Keratinocyte (primary cell): ENCODE data around the gene CCSAP. TPM values are rescaled to one million over a fixed set of nuclear protein-coding genes. Genes with fewer than 3 reads are reported as not detected.

Experiments
- DNase-seq: peaks from one replicate; pipeline ENCODE4 v3.0.0-alpha.2; 2011; ENCODE audit warnings: low read depth, missing footprints, low spot score
- FAIRE-seq: peaks from 2 replicates; lab custom pipeline; 2011; peaks lifted over from hg19 to GRCh38; lab: Jason Lieb, UNC
- H2AFZ ChIP-seq: 2 replicates; pipeline ENCODE4 v1.6.0; 2012; ENCODE audit warnings: low read length, control low read depth, inconsistent platforms; ENCODE audit not compliant: control insufficient read depth
- H3K27ac ChIP-seq: 2 replicates; pipeline ENCODE4 v1.5.1; 2011; ENCODE audit warnings: low read length; ENCODE audit not compliant: control insufficient read depth, insufficient read depth
- H3K27me3 ChIP-seq: 3 replicates; pipeline ENCODE4 v1.6.0; 2011; ENCODE audit warnings: low read length; ENCODE audit not compliant: control insufficient read depth, insufficient read depth; ENCODE audit errors: extremely low read depth
- H3K36me3 ChIP-seq, 2 experiments: 2 replicates in 1 of 2; 3 replicates in 1 of 2; pipeline ENCODE4 v1.5.1; 2011; ENCODE audit warnings: low read length in 2 of 2, mild to moderate bottlenecking in 1 of 2; ENCODE audit not compliant: control insufficient read depth in 2 of 2, insufficient read depth in 2 of 2; ENCODE audit errors: extremely low read depth in 1 of 2
- H3K4me1 ChIP-seq: 3 replicates; pipeline ENCODE4 v1.5.1; 2011; ENCODE audit warnings: low read length; ENCODE audit not compliant: control insufficient read depth, insufficient read depth; ENCODE audit errors: extremely low read depth
- H3K4me2 ChIP-seq: 3 replicates; pipeline ENCODE4 v1.6.0; 2011; ENCODE audit warnings: low read depth, low read length; ENCODE audit not compliant: control insufficient read depth, insufficient read depth; ENCODE audit errors: extremely low read depth
- H3K4me3 ChIP-seq, 3 experiments: fragments of 200-600 bp in 1 of 3; sonication (generic) in 1 of 3; 2 replicates in 2 of 3; 3 replicates in 1 of 3; pipeline ENCODE4 v1.5.1; 2011 to 2016; ENCODE audit warnings: low read length in 3 of 3, mild to moderate bottlenecking in 3 of 3, control low read depth in 2 of 3, inconsistent platforms in 1 of 3, low read depth in 1 of 3, mixed read lengths in 1 of 3, mixed run types in 1 of 3, moderate library complexity in 1 of 3; ENCODE audit not compliant: control insufficient read depth in 2 of 3, insufficient read depth in 2 of 3; ENCODE audit errors: extremely low read depth in 1 of 3
- H3K79me2 ChIP-seq: 2 replicates; pipeline ENCODE4 v1.6.0; 2012; ENCODE audit warnings: low read length; ENCODE audit not compliant: control insufficient read depth, insufficient read depth
- H3K9ac ChIP-seq: 3 replicates; pipeline ENCODE4 v1.6.0; 2011; ENCODE audit warnings: low read length; ENCODE audit not compliant: control insufficient read depth, insufficient read depth; ENCODE audit errors: extremely low read depth
- H3K9me1 ChIP-seq: 3 replicates; pipeline ENCODE4 v1.6.0; 2011; ENCODE audit warnings: low read length; ENCODE audit not compliant: control insufficient read depth, insufficient read depth; ENCODE audit errors: extremely low read depth
- H3K9me3 ChIP-seq: 2 replicates; pipeline ENCODE4 v1.5.1; 2012; ENCODE audit warnings: low read depth, low read length; ENCODE audit not compliant: control insufficient read depth
- H4K20me1 ChIP-seq: 3 replicates; pipeline ENCODE4 v1.6.0; 2011; ENCODE audit warnings: low read length; ENCODE audit not compliant: control insufficient read depth, insufficient read depth; ENCODE audit errors: extremely low read depth
- EZH2 ChIP-seq: IDR thresholded peaks from one replicate; pipeline ENCODE4 v1.6.1; 2012; ENCODE audit warnings: inconsistent platforms, mild to moderate bottlenecking, low read length, moderate library complexity
- dilution Hi-C: fragments of 300-500 bp; cut with MboI; formaldehyde crosslinking; loops from one replicate; pipeline ENCODE4 v1.7.0; 2020; ENCODE audit warnings: low sequenced_read_pairs; ENCODE audit not compliant: extremely low pct_ligation_motif_present
- polyA plus RNA-seq, 5 experiments: library from polyadenylated mRNA; depleted of rRNA in 3 of 5; stranded (reverse) in 3 of 5; stranded (forward) in 1 of 5; unstranded in 1 of 5; fragments of >200 nt; gene quantifications; 1 replicate in 1 of 5; 2 replicates in 3 of 5; 3 replicates in 1 of 5; pipeline versions ENCODE4 v1.2.1 to v1.2.3, GENCODE V29; 2011 to 2012; ENCODE audit warnings: missing spikeins in 2 of 5, low read depth in 1 of 5, low replicate concordance in 1 of 5
- TF ChIP-seq, protein P1 (sequence below), 3 experiments: IDR thresholded peaks in 1 of 3; conservative IDR thresholded peaks in 1 of 3; optimal IDR thresholded peaks in 1 of 3; 2 replicates in 2 of 3; 3 replicates in 1 of 3; pipeline versions ENCODE3 to v1.5.1; 2011; ENCODE audit warnings: low read length in 3 of 3, mild to moderate bottlenecking in 3 of 3, moderate library complexity in 2 of 3, control low read depth in 1 of 3, inconsistent platforms in 1 of 3; ENCODE audit not compliant: insufficient read depth in 2 of 3; ENCODE audit errors: extremely low read depth in 1 of 3

CCSAP gene
- polyA plus RNA-seq, 1 donor (not counting 4 experiments of a cell fraction or from before 2014, with no cell fraction given) = 6.5 TPM

DNA sequence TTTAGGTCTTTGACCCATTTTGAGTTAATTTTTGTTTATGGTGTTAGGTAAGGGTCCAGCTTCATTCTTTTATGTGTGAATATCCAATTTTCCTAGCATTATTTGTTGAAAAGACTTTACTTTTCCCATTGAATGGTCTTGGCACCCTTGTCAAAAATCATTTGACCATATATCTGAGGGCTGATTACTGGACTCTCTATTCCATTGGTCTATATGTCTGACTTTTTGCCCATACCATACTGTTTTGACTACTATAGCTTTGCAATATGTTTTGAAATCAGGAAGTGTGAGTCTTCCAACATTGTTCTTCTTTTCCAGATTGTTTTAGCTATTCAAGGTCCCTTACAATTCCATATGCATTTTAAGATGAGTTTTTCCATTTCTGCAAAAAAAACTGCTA, 11.4 kb upstream of the CCSAP start:
- Histone ChIP-seq H3K4me1 (no peaks in the 10 kb centered on the region), H3K9me3 (peaks cover 3% of the 10 kb centered on the region), H4K20me1 (no peaks in the 10 kb centered on the region), H3K36me3 (no peaks in the 10 kb centered on the region), H3K79me2 (no peaks in the 10 kb centered on the region), H3K9ac (no peak overlapping the region), H3K27ac (no peak overlapping the region), H3K4me2 (no peak overlapping the region), H3K27me3 (no peaks in the 10 kb centered on the region), H3K9me1 (no peaks in the 10 kb centered on the region), H2AFZ (no peak overlapping the region), H3K4me3 (no peak overlapping the region)
- FAIRE-seq (no peak), DNase-seq (no peak)
- TF ChIP-seq, protein P1, sequence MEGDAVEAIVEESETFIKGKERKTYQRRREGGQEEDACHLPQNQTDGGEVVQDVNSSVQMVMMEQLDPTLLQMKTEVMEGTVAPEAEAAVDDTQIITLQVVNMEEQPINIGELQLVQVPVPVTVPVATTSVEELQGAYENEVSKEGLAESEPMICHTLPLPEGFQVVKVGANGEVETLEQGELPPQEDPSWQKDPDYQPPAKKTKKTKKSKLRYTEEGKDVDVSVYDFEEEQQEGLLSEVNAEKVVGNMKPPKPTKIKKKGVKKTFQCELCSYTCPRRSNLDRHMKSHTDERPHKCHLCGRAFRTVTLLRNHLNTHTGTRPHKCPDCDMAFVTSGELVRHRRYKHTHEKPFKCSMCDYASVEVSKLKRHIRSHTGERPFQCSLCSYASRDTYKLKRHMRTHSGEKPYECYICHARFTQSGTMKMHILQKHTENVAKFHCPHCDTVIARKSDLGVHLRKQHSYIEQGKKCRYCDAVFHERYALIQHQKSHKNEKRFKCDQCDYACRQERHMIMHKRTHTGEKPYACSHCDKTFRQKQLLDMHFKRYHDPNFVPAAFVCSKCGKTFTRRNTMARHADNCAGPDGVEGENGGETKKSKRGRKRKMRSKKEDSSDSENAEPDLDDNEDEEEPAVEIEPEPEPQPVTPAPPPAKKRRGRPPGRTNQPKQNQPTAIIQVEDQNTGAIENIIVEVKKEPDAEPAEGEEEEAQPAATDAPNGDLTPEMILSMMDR (optimal IDR thresholded peaks at IDR 0.05 in 1 of 3, IDR thresholded peaks at IDR 0.05 in 1 of 3, conservative IDR thresholded peaks at IDR 0.05 in 1 of 3; ENCODE audit: extremely low read depth in 1 of 3, insufficient read depth in 2 of 3, low read length in 3 of 3) = no peak
- TF ChIP-seq EZH2 = no peak
- dilution Hi-C loops = no loop called here

DNA sequence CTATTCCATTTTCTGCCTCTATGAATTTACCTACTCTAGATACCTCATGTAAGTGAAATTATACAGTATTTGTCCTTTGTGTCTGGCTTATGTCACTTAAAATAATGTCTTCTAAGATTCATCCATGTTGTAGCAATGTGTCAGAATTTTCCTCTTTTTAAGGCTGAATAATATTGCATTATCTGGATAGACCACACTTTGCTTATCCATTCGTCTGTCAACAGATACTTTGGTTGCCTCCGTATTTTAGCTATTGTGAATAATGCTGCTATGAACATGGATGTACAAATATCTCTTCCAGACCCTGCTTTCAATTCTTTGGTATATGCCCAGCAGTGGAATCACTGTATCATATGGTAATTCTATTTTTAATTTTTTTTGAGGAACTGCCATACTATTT, 10.1 kb upstream of the CCSAP start:
- no peaks in the 10 kb centered on the region for H4K20me1 ChIP-seq
- no peaks in the 10 kb centered on the region for H3K27me3 ChIP-seq
- no peaks in the 10 kb centered on the region for H3K4me1 ChIP-seq
- no peak overlapping the region for H3K9ac ChIP-seq
- H3K36me3 ChIP-seq = no peaks in the 10 kb centered on the region
- FAIRE-seq (no peak), DNase-seq (no peak)
- H3K9me1 ChIP-seq = no peaks in the 10 kb centered on the region
- peaks cover 3% of the 10 kb centered on the region for H3K9me3 ChIP-seq
- no peak overlapping the region for H3K4me2 ChIP-seq
- H3K79me2 ChIP-seq = no peaks in the 10 kb centered on the region
- H3K27ac ChIP-seq = no peak overlapping the region
- no peak overlapping the region for H3K4me3 ChIP-seq
- dilution Hi-C loops = no loop called here
- H2AFZ ChIP-seq = no peak overlapping the region
- no peak for TF ChIP-seq EZH2
- TF ChIP-seq, protein P1 (optimal IDR thresholded peaks at IDR 0.05 in 1 of 3, IDR thresholded peaks at IDR 0.05 in 1 of 3, conservative IDR thresholded peaks at IDR 0.05 in 1 of 3; ENCODE audit: extremely low read depth in 1 of 3, insufficient read depth in 2 of 3, low read length in 3 of 3) = no peak
